DMS79 treated with DMSO at 0.1 percent for 48 hours (cell line): ENCODE results near the gene DAAM1.

Experiments used
- DNase-seq: peaks from one replicate; lab custom pipeline; 2025; lab: John Stamatoyannopoulos, UW

Gene DAAM1

DNA sequence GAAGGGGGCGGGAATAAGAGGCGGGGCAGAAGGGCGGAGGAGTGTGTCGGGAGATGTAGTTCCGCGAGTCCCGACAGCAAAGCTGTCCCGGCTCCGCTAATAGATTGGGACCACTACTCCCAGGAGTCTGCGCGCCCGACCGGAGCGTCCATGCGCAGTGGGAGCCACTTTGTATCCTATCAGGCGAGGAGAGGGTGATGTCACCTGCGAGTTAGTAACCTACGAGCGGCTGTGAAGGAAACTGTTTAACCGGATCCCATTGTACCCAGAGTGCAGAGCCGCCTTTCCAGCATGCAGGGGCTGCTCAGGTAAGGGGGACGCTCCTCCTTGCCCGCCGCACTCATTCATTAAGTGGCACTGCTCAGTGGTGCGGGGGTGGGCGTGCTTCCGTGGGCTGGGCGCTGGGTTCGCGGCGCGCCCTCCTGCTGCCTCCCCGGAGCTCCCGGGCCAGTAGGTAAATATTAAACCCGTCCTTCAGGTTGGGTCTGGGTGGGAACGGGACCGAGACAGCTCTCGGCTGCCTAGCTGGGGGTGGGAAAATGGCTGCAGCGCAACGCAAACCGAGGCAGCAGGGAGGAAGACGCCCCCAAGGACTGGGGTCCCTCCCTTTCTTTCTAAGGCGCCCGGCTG is at the start of gene DAAM1:
Gene DAAM1, plus strand, starts transcription at position 207 of the 630 bp plus-strand sequence. CDS start 74,811 bp downstream, outside the sequence.
- peak; percentile 99 for DNase-seq

DNA sequence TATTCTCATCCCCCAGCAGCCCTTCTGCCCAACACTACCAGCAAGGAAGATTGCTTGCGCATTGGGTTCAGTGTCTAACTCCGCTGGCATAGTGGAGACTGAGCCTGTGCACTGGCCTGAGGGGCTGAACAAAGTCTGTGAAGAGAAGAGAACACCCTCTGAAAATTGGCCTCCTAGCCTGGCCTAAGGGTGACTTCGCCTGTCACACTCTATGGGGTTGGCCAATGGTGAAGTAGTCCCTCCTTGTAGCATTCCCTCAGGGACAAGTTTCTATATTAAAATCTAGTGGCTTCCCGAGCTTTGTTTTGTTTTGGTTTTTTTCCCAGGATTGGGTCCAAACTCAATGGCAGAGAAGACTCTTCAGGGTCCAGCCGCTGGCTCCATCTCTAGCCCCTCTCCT is 49.1 kb upstream of the DAAM1 start:
- DNase-seq: no peak

DNA sequence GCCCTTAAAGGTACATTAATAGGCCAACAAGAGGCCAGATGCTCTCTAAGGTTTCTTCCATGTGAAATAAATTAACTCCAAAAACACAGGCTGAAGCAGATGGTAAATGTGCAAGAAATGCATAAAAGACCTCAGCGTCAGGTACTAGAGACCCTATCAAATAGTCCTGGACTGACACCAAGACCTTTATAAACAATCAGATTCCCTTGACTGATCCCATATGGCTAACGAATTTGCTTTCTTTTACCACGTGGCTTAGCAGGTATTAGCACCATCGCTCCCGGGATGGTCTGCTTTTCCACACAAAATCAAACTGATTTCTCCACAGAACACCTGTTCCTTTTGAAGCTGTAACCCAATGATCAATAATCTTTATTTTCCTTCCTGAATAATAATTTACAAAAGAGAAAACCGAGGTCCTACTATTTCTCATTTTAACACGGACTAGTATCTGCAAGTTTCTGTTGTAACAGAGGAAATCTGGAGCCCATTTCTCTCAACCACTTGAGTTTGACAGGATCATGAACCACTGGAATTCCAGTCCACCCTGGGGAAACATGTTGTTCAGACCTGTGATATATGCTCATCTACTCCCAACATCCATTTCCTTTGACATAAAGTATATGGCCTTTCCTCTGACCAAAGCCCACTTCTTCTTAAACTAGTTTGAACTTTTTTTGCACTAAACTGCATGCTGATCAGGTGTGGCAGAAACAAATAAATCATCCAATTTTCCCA is 48.2 kb upstream of the DAAM1 start:
- DNase-seq: no peak

DNA sequence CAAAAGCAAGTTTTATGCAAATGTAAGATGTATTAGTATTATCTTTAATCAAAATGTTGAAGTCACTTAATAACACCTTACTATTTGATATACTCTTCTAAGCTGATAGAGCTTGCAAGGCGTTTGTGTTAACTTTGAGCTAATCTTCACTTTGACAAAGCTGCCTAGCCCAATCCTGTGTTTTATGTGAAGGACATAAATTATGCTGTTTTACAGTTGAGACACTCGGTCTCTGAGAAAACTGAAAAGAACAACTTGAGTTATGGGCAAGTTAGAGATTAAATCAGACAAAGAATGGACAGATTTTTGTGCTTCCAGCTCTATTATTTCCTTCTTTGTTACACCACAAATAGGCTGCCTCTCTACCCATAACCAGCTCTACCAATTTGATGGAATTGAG is 42.0 kb upstream of the DAAM1 start:
- no peak for DNase-seq

DNA sequence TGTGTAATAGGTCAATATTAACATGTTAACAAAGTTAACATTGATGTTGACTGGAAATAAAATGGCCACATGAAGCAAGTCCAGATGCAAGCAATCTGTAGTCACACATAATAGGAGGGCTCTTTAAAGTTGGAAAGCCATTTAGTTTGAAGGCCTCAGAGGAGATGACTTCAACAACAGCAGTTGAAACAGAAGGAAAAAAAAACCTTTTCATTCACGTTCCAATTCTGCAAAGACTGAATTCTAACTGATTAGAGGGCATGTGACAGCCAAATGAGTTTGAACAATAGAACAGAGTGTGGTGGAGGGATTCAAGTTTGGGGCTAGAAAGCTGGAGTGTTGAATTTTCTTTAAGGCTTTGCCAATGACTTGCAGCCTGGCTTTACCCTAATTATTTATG is 41.5 kb upstream of the DAAM1 start:
- no peak for DNase-seq

DNA sequence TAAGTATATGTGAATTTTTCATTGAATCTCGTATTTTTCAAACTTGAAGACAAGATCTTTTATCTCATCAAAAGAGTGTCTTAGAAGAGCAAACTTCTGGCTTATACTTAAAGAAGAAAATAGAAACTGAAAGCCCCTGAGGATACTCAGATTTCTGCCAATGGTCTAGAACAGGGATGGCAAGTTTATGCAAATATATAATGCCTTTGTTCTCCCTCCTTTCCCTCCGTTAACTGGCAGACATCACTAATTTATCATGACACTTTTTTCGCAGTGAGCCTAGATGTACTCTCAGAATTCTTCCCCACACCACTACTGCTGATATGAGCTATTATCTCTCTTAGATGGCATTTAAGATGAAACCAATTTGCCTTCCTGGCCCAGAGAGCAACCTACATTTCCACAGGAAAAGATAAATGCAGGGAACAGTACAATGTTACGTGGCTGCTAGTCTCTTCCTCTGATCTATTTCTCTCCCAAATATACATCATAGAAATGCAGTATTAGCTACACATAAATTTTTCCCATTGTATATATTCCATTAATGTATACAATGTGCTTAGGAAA is 40.0 kb upstream of the DAAM1 start:
- no peak for DNase-seq

DNA sequence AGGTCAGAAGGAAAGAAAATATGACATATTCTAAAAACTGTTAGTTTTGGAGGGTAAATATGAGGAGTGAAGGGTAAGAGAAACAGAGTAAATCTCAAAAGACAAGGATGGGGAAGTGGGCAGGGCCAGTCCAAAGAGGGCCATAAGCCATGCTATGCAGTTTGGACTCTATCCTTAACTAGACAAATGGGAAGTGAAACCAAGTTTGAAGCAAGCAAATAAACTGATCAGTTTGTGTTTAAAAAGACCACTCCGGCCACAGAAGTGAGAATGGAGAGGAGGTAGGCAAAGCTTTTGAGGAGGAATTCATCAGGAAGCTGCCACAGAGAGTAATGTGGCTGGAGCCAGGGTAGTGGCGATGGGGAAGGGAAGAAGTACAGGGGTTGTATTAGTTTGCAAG is 37.5 kb upstream of the DAAM1 start:
- DNase-seq: no peak

DNA sequence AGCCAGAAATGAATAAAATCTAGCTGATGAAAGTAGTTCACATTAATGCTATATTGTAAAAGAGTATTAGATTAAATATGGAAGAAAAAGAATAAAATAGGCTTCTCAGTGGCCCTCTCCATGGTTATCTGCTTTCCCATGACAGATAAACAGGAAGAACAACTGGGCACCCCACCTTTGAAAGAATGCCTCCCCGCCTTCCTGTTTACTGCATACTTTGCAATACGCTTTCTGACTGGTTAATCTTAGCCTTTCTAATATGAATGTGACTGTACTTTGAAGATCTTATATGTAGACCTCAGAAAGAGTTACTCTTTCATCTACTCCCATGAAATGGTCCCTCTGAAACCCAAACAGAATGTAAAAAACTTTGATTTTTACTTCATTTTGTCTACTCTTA is 34.1 kb upstream of the DAAM1 start:
- DNase-seq: no peak

DNA sequence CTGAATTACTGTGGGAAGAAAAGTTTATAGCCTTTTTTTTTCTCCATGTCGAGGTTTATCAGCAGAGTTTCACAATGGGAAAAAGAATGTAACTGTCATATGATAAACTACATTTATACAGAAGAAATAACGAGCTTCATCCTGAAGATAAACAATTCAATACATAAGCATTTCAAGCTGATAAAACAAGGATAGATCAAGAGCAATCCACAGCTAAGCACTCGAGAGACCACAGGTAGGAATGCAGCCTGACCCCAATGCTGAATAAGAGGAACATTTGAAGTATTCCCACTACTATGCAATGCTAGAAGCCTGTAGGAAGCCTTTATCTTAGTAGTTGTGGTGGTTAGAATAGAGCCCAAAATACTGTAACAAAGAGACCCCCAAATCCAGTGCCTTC is 32.6 kb upstream of the DAAM1 start:
- no peak for DNase-seq

DNA sequence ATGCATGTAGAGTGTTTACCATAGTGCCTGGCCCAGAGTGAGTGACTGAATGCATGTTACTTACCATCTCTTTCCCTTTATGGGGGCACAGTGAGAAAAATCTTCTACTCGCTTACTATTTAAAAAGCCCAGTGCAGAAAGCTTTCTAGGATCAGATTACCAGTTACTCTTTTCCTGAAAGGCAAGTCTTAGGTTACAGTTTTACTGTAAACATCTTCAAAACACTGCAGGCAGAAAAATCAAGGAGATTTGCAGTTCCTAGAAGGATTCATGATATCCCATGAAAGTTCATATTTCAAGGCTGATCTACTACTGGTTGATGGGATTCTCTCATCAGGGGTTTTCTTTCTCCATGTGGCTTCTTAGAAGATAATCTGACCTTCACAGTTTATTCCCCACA is 29.3 kb upstream of the DAAM1 start:
- DNase-seq: peak; percentile 97

DNA sequence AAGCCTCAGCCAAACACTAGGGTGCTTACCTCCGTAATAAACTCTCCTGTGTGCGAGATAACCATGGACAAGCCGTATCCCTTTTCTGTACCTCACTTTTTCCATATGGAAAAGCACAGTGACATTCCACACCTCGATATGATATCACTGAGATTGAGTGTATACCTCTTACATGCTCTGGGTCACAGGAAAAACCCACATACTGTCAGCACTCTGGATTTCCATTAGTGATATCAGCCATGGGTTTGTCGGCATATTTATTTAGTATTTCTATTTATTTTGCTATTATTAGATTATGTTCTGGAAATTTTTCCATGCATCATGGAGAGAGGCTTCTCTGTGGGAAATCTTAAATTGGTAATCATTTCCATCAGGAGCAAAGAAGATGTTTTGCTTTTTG is 28.0 kb upstream of the DAAM1 start:
- no peak for DNase-seq

DNA sequence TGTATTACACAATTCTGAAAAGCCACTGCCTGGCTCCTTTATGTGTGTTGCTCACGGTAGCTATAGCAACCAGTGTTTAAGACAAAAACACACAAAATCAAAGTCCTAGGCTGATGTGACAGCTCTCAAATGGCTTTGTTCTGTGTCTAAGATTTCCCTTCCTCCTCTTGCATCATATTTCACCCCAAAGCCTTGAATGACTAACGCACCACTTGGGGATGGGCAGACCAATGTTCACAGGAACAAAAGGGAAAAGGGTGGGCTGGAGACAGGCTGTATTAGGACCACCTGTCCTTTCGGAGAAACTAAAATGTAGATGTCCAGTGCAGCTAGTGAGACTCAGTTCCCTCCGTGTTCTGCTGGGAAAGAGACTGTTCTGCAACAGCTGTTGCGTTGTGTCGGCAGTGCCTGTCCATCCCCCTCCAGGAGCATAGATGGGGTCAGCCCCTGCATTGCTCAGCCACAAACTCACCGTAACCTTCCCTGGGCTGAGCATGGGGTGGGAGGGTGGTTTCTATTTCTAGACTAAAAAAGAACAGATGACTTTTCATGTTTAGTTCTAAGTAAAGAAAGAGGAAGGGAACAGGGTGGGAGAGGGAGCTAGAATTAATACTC is 26.8 kb upstream of the DAAM1 start:
- DNase-seq: no peak

DNA sequence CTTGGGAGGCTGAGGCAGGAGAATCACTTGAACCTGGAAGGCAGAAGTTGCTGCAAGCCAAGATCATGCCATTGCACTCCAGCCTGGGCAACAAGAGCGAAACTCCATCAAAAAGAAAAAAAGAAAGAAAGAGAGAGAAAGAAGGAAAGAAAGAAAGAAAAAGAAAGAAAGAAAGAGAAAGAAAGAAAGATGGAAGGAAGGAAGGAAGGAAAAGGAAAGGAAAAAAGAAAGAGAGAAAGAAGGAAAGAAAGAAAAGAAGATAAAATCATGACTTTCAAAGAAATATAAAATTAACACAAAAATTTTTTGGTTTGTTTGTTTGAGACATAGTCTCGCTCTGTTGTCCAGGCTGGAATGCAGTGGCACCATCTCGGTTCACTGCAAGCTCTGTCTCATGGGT is 22.2 kb upstream of the DAAM1 start:
- DNase-seq: no peak

DNA sequence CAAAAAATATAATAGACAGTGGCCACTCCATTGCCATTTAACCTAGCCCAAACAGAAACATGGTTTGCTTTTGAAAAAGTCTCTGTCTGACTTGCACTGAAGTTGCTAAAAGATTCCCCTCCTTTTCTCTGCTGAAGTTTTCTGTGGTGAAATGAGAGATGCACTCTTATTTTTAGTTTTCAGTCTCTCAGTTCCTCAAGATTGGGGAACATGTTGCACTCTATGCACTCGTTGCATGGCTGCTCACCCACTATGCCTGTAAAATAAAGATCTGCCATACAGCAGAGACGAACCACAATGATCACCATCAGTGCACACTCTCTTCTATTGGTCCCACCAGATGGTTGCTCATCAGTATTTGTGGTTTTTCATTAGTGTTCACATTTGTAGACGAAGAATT is 13.1 kb upstream of the DAAM1 start:
- no peak for DNase-seq

DNA sequence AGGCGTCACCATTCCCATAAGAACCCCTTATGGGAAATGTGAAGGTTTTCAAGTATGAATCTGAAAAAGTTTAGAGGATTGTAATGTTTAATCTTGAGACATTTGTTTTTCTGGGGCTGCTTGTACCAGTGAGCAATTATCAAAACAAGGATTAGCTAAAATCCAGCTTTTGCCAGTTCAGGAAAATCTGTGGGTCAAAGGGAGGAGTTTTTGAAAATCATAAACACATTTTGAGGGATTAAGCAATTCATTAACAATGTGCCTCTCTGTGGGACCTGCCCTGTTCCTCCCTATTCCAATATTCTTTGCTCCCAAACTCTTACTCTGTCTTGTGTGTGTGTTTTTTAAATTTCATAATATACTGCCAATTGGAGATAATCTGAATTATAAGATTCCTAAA is 11.7 kb upstream of the DAAM1 start:
- no peak for DNase-seq

DNA sequence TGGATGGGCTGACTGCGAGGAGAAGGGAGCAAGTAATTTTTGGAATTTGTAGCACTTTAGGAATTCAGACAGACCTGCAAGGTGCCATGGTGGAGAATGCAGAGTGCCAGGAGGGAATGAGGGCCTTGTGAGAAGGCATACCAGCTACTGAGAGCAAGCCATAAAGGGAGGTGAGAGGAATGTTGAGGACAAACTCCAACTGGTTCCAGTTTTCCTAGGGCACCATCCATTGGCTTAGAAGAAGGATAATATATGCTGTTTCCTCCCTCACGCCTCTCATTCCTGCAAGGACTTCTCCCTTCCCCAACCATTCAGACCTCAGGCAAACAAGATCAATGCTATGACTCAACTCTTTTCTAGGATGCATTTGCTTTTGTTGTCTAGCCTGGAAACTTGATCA is 11.2 kb upstream of the DAAM1 start:
- no peak for DNase-seq

DNA sequence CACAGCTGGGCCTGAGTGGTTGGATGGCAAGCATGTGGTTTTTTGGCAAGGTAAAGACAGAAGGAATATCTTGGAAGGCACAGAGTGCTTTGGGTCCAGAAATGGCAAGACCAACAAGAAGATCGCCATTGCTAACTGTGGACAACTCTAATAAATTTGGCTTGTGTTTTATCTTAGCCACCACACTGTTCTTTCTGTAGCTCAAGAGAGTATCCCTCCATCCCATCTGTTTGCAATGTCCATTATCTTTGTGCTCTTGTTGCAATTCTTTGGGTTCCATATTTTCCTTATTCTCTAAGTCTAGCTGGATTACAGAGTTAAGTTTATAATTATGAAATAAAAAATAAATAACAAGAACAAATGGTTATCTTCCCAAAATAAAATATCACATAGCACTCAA is 6.7 kb upstream of the DAAM1 start:
- DNase-seq: no peak

DNA sequence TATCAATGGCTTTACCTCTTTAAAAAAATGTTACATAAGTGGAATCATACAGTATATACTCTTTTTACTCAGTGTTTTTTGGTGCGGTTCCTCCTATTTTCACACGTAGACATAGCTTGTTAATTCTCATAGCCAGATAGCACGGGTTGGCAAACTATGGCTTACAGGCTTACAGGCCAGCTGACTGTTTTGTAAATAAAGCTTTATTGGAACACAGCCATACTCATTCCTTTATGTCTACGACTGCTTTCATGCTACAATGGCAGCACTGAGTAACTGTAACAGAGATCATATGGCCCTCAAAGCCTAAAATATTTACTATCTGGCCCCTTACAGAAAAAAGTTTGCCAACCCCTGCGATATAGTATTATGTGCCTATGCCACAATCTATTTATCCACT is 5.8 kb upstream of the DAAM1 start:
- DNase-seq: no peak

DNA sequence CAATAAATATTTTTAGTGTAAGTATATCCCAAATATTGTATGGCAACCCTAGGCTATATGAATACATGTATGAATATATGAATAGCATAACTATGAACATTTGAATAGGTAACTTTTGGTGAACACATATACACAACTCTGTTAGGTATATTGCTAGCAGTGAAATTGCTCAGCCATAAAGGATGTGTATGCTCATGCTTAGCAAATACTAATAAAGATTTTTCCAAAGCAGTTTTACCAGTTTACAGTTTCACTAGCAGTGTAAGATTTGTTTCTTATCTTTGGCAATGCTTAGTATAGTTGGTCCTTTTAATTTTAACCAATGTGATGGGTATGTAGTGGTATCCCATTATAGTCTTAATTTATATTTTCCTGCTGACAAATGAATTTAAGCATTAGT is 5.3 kb upstream of the DAAM1 start:
- DNase-seq: no peak

DNA sequence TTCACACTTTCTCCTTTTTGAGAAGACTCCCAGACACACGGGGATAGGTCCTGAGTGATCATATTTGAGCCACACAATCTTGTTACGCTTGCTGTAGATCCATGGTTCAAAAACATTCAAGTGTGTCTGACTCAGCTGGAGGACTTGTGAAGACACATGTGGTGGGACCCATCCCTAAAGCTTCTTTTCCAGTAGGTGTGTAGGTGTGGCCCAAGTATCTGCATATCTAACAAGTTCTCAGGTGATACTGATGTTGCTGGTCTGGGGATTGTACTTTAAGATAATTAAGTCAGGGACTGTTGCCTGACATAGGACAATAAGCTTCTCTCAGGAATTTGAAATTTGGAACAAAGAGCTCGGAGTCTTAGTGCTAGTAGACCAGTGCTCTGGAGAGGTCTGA is 4.1 kb upstream of the DAAM1 start:
- DNase-seq: no peak

DNA sequence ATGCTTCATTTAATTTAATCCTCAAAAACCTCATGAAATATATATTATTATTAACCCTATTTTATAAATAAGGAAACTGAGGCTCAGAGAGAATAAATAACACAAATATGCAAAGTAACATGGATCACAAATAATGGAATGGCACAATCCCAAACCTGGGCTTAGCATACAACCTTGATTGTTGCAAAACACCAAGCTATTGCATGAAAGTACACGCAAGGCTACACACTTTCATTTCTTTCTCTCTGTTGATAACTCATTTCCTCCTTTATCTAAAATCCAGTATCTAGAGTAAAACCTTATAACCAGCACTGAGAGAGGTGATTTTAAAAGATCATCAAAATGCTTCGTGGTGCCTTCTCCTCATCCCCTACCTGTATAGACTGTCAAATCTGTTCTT is 2.8 kb upstream of the DAAM1 start:
- DNase-seq: no peak

DNA sequence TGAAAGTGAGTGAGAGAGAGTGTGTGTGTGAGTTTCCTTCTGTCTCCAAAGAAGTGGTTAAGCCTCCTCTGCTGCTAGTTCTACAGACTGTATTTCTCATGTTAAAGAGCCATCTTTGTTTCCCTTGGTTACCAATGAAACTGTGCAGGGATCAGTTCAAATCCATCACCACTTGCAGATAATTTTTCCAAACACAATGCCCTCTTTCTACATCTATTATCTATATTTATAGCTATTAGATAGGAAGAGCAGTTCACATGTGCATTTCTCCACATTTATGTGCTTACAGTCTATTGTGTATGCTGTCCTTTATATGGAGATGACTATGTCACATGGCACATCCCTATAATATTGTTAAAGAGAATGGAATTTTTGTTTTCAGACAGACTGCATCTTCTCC is 2.2 kb upstream of the DAAM1 start:
- no peak for DNase-seq

DNA sequence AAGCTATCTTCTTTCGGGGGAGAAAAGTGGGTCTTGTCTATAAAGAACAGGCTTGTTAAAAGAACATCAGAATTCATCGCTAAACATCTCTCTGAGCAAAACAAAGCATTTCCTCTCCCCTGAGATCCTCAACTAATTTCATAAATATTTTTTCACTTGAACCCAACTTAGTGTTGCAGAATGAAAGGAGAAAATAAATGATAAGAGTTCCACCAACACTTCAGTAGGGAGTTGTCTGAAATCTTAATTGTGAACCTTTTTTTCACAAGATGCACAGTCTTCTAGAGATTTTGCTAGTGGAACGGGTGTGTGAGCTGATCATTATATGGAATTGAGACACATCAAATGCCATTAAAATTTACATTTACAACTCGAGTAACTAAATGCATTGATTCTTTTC is 1.3 kb upstream of the DAAM1 start:
- no peak for DNase-seq
